Neural progenitor cell (in vitro differentiated cells): ENCODE results near the gene NINJ2.

ENCODE experiments used
- CTCF ChIP-seq: fragments of 200-600 bp; sonication (generic); IDR thresholded peaks from 2 replicates; pipeline ENCODE4 v1.5.1; 2017; ENCODE audit warnings: antibody characterized with exemption, mild to moderate bottlenecking
- EZH2 ChIP-seq: fragments of 200-600 bp; sonication (generic); IDR thresholded peaks from 2 replicates; pipeline ENCODE4 v1.6.1; 2017; ENCODE audit warnings: antibody characterized with exemption, mild to moderate bottlenecking, moderate library complexity

- no peak for TF ChIP-seq EZH2
- no peak for TF ChIP-seq CTCF
These were observed at the start of gene NINJ2 for GRCh38 chr12:663293-663871.
